Measurements from ENCODE around the gene CYRIA.
A peak's percentile ranks its signal among the peaks of the same experiment; 100 is the strongest.

The CYRIA gene

GRCh38 chr2:16650287-16651249 lies 15.1 kb downstream of the CYRIA start:
- no peak for DNase-seq (ENCODE audit: low spot score)

- no peak for DNase-seq (ENCODE audit: low spot score)
Measured at GRCh38 chr2:16649353-16650286, 16.0 kb downstream of the CYRIA start.

DNA sequence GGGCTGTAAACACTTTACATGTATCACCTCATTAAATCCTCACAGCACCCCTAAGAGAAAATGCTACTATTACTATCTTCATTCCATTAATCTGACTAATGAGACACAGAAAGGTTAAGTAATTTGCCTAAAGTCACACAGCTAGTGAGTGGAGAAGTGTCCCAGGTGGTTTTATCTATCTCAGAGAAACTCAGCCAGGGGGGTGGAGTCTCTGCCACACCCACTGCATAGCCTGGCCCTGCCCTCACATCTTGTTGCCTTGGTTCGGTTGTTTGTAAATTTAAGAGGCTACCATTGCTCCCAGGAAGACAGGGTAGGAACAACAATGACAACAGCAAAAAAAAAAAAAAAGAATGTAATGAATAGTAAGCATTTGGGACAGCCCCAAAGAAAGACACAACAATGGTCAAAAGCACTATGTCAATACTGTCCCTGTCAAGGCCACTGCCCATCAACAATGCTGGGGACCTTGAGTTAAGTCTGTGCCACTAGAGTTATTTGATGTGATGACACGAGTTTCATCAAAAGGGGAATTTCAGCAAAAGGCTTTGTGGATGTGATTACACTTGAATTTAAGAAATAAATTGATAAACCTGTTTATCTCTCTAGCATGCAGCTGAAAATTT lies 17.5 kb downstream of the CYRIA start:
- no peak for DNase-seq (ENCODE audit: low spot score)

GRCh38 chr2:16645775-16646559 lies 19.7 kb downstream of the CYRIA start:
- no peak for DNase-seq (ENCODE audit: low spot score)

GRCh38 chr2:16645088-16645487 lies 20.5 kb downstream of the CYRIA start:
- DNase-seq (ENCODE audit: low spot score): no peak

GRCh38 chr2:16644221-16644925 lies 21.3 kb downstream of the CYRIA start:
- no peak for DNase-seq (ENCODE audit: low spot score)

DNA sequence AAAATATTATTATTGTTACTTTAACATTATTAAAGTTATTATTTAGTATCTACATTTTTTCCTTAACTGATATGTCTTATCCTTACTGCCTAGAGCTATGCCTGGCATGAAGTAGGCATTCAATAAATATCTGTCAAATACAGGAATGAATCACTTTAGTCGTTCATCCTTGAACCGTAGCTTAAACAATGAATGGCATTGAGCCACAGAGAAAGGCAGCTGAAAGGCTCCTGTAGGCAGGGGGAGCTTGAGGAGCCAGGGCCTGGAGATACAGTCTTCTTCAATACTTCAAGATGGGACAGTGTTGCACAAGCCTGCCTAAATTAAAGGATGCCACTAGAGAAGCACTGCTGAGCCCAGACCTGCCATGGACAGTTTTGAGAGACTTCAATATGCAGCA lies 22.5 kb downstream of the CYRIA start:
- DNase-seq (ENCODE audit: low spot score): no peak

GRCh38 chr2:16642088-16642487 lies 23.5 kb downstream of the CYRIA start:
- DNase-seq (ENCODE audit: low spot score): no peak

DNA sequence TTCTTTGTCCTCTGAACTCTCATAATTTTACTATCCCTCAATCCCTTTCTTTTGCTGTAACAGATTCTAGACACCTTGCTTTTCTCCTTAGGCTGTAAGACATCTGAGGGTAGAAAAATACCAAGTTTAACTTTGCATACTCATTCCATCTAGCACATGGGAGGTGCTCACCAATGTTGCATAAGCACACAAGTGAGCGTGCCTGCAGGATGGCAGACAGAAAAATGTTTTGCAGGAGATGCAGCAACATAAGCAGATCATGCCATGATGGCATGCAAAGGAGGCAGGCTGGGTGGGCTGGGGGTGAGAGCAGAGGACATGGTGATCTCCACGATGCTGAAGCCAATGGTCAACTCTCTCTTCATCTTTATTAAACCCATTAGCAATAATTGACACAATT lies 24.1 kb downstream of the CYRIA start:
- DNase-seq (ENCODE audit: low spot score): no peak

DNA sequence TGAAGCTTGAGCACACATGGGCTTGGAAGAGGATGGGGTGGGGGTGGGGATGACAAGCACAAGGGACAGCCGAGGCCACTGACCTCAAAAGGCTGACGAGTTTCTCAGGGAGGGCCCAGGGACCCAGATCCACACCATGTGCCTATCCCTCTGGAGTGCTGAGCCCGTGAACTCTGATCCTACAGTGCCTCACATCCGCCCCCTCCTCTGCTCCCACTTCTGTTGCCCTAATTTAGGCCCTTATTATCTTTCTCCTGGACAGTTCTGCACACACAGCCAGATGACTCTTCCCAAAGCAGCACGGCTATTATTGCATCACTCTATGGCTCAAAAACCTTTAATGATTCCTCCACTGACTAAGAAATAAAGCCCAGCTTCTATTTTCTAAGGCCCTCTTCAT lies 24.8 kb downstream of the CYRIA start:
- DNase-seq (ENCODE audit: low spot score): no peak

- no peak for DNase-seq (ENCODE audit: low spot score)
Measured at GRCh38 chr2:16640001-16640700, 25.5 kb downstream of the CYRIA start.

DNA sequence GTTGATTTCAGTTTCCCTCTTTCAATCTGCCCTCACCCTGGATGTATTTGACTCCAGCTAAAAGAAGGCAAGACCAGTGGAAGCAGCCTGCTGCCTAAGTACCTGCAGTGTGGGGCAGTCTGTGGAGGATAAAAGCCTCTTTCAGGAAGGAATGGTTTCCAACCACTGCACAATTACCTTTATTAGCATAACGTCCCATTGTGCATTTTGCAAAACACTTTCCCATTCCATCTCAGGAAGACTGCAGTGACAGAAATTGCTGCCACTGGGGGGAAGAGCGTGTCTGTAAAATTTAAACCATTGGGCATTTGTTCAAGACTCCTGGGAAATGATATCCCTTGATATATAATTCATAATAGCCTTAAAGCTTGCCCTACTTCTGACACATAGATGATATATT lies 26.2 kb downstream of the CYRIA start:
- no peak for DNase-seq (ENCODE audit: low spot score)

- DNase-seq (ENCODE audit: low spot score): no peak
Measured at GRCh38 chr2:16638946-16639345, 26.7 kb downstream of the CYRIA start.

- no peak for DNase-seq (ENCODE audit: low spot score)
Measured at GRCh38 chr2:16637304-16637703, 28.3 kb downstream of the CYRIA start.

DNA sequence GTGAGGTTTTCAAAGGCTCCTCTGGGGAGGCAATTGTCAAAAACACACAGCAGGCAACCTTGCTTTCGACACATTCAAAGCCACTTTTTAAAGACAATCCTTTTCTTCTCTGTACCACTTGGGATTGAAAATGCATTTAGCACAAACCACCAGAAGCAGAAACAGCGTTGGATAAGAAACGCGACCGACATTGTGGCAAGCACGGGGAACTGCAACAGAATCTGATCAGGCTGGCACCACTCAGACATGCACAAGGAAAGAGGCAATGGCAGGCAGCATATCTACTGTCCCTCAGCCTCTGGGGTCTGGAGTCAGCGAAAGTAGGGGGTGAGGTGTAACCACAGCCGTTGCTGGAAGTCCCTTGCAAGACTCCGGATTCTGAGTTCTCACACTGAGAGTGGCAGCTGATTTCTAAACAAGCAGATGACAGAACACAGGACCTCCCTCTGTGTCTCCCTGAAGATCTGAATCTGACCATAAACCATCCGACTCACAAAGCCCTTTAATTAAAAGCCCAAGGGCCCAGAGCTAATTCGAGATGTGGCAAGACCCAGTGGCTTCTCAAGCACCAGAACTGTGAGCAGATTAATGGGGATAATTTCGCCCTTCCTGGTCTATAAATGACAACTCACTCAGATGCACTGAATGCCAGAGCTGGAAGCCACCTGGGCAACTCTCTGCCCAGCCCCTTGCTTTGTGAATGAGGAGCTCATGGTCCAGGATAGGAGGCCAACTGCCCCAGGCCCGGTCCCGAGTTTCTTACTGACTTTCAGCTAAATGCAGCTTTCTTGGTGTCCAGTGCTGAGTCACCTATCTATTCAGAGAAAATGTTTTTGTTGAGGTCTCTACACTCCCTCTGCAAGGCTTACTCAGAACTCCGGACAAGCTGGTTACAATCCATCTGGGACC lies 29.6 kb downstream of the CYRIA start:
- peak; percentile 57 for DNase-seq (ENCODE audit: low spot score)

- DNase-seq (ENCODE audit: low spot score): no peak
Measured at GRCh38 chr2:16633621-16634430, 31.8 kb downstream of the CYRIA start.

GRCh38 chr2:16632598-16632997 lies 33.0 kb downstream of the CYRIA start:
- DNase-seq (ENCODE audit: low spot score): no peak

GRCh38 chr2:16630463-16630862 lies 35.2 kb downstream of the CYRIA start:
- DNase-seq (ENCODE audit: low spot score): no peak

Measured in SK-N-DZ (cell line).